ENCODE results near the gene ARHGEF37. TPM values are rescaled to one million over a fixed set of nuclear protein-coding genes. Genes with fewer than 3 reads are reported as not detected.

ARHGEF37 gene
- total and polyA plus RNA-seq, 9 of the 15 experiments (the other 6 are each of a cell fraction or from before 2014, with no cell fraction given): 0.01 to 0.27 (median 0.05) TPM

- Histone ChIP-seq H3K27me3 (ENCODE audit: control insufficient read depth in 2 of 2, insufficient read depth in 2 of 2, low read length in 2 of 2) (no peaks in the 10 kb centered on the region), H3K79me2 (ENCODE audit: control insufficient read depth, insufficient read depth, low read length) (no peaks in the 10 kb centered on the region), H3K9me1 (ENCODE audit: control insufficient read depth, insufficient read depth, low read length) (no peaks in the 10 kb centered on the region), H3K4me2 (ENCODE audit: insufficient read depth, low read length) (no peak overlapping the region), H4K20me1 (replicated peaks; ENCODE audit: control insufficient read depth, insufficient read depth, low read length) (no peaks in the 10 kb centered on the region), H3K9ac (ENCODE audit: insufficient read depth in 1 of 2, low read depth in 2 of 2, low read length in 2 of 2) (no peak overlapping the region), H3K9me3 (replicated peaks; ENCODE audit: control insufficient read depth, insufficient read depth, low read depth, low read length) (no peaks in the 10 kb centered on the region), H2AFZ (ENCODE audit: low read depth, low read length) (no peak overlapping the region; the same call in 1 of the 2 replicates), H3K27ac (ENCODE audit: extremely low read depth, low read depth, low read length) (no peak overlapping the region), H3K4me1 (replicated peaks in 1 of 2; ENCODE audit: control insufficient read depth in 2 of 2, insufficient read depth in 2 of 2, low read length in 2 of 2) (peaks cover 8 to 32% of the 10 kb centered on the region in 2 experiments; a peak in 4 of 5 replicates), H3K36me3 (ENCODE audit: control insufficient read depth, insufficient read depth, low read length) (no peaks in the 10 kb centered on the region), H3K4me3 (no peak overlapping the region)
- peak; percentile 53 for TF ChIP-seq CEBPB (tag; IDR thresholded peaks at IDR 0.05)
- TF ChIP-seq CEBPG (CRISPR knock-in tag; IDR thresholded peaks at IDR 0.05): no peak
- peak in 1 of 2 experiments; percentile 32; a peak in 1 of 4 replicates for TF ChIP-seq CEBPG (tag; conservative IDR thresholded peaks at IDR 0.05 in 1 of 2, IDR thresholded peaks at IDR 0.05 in 1 of 2)
- TF ChIP-seq POLR2G (IDR thresholded peaks at IDR 0.05; ENCODE audit: low read depth, low read length): no peak
- TF ChIP-seq CCNT2 (IDR thresholded peaks at IDR 0.05; ENCODE audit: borderline replicate concordance, extremely low read depth, insufficient read length, low read depth, low read length): no peak
- no peak for TF ChIP-seq ZNF253 (CRISPR knock-in tag; conservative IDR thresholded peaks at IDR 0.05)
- 26% methylated on average over 2 of the region's 2 CpGs for WGBS (ENCODE audit: insufficient coverage, low coverage, missing lambda C conversion rate)
- in situ Hi-C loops (cut with MboI) (loop anchor here (25.0 kb wide), 1 partner anchor 422 kb away; the partner anchor contains the start of gene ABLIM3), intact Hi-C loops (cut with micrococcal nuclease) (loop anchor here (5.0 kb wide), 3 partner anchors 192 to 827 kb away; partner anchors contain the start of gene ABLIM3)
- POLR2A ChIA-PET: no interaction called here
- no peak for FAIRE-seq
- CTCF ChIA-PET (ENCODE audit: low intra/inter-chr PET ratio): no interaction called here
- ATAC-seq: no peak
- DNase-seq (ENCODE audit: extremely low read depth in 1 of 4, low spot score in 3 of 4): no peak
- no TSS peak for BruUV-seq (replicated peaks)
These were observed 21.6 kb upstream of the ARHGEF37 start for GRCh38 chr5:149559706-149560105.

All from K562 (cell line).